A549 (cell line): ENCODE measurements around the gene ATL3.

Experiments
- CEBPB ChIP-seq, 2 experiments: fragments of >200 bp in 1 of 2; sonication (Bioruptor Twin) in 1 of 2; formaldehyde crosslinking in 1 of 2; IDR thresholded peaks; 2 replicates each; pipeline ENCODE4 v1.6.1; 2012 to 2016
- CHD4 ChIP-seq: fragments of 200-600 bp; sonication (generic); IDR thresholded peaks from 2 replicates; pipeline ENCODE4 v1.6.1; 2016; ENCODE audit warnings: antibody characterized with exemption, mild to moderate bottlenecking, borderline replicate concordance
- CTCF ChIP-seq: fragments of >200 bp; sonication (Bioruptor Twin); formaldehyde crosslinking; IDR thresholded peaks from 3 replicates; pipeline ENCODE4 v1.5.1; 2016
- ESRRA ChIP-seq: fragments of 150-350 bp; IDR thresholded peaks from 2 replicates; pipeline ENCODE4 v1.6.1; 2014; ENCODE audit warnings: mild to moderate bottlenecking, low read length, borderline replicate concordance
- KDM1A ChIP-seq: fragments of 200-600 bp; sonication (generic); IDR thresholded peaks from 2 replicates; pipeline ENCODE4 v1.6.1; 2016; ENCODE audit warnings: low read depth, mild to moderate bottlenecking
- RAD21 ChIP-seq, 2 experiments: fragments of >200 bp in 1 of 2; sonication (Bioruptor Twin) in 1 of 2; formaldehyde crosslinking in 1 of 2; IDR thresholded peaks in 1 of 2; conservative IDR thresholded peaks in 1 of 2; 2 replicates in 1 of 2; 3 replicates in 1 of 2; pipeline ENCODE4 v1.6.1; 2012 to 2018; ENCODE audit warnings: inconsistent platforms in 1 of 2
- REST ChIP-seq: fragments of 200-600 bp; sonication (generic); IDR thresholded peaks from 2 replicates; pipeline ENCODE4 v1.6.1; 2016; ENCODE audit warnings: antibody characterized with exemption, mild to moderate bottlenecking, moderate library complexity
- SMC3 ChIP-seq: fragments of >200 bp; sonication (Bioruptor Twin); formaldehyde crosslinking; IDR thresholded peaks from 3 replicates; pipeline ENCODE4 v1.6.1; 2018; ENCODE audit warnings: inconsistent platforms

- TF ChIP-seq CTCF (no peak), RAD21 (conservative IDR thresholded peaks at IDR 0.05 in 1 of 2, IDR thresholded peaks at IDR 0.05 in 1 of 2) (no peak), KDM1A (no peak), CHD4 (no peak), ESRRA (no peak), CEBPB (IDR thresholded peaks at IDR 0.05) (no peak), REST (no peak), SMC3 (no peak)
These were observed 61.6 kb downstream of the ATL3 start for GRCh38 chr11:63609536-63609935.
